ENCODE results near the gene ADARB2.

DNA sequence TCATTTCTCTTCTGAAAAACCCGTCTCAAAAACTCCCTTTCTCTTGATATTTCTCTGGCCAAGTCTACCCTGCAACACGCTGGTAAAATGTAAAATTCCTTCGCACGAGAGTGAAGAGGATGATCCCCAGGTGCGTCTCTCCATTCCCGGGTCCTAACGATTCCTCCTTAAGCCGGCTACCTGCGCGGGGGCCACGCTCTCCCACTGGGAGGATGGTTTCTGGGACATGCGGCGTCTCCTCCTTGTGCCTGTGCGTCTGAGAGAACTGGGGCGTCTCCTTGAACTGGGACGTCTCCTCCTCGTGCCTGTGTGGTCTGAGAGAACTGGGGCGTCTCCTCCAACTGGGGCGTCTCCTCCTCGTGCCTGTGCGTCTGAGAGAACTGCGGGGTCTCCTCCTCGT, 531.2 kb downstream of the ADARB2 start:
- TF ChIP-seq, protein P1, sequence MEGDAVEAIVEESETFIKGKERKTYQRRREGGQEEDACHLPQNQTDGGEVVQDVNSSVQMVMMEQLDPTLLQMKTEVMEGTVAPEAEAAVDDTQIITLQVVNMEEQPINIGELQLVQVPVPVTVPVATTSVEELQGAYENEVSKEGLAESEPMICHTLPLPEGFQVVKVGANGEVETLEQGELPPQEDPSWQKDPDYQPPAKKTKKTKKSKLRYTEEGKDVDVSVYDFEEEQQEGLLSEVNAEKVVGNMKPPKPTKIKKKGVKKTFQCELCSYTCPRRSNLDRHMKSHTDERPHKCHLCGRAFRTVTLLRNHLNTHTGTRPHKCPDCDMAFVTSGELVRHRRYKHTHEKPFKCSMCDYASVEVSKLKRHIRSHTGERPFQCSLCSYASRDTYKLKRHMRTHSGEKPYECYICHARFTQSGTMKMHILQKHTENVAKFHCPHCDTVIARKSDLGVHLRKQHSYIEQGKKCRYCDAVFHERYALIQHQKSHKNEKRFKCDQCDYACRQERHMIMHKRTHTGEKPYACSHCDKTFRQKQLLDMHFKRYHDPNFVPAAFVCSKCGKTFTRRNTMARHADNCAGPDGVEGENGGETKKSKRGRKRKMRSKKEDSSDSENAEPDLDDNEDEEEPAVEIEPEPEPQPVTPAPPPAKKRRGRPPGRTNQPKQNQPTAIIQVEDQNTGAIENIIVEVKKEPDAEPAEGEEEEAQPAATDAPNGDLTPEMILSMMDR (IDR thresholded peaks at IDR 0.05): no peak
- TF ChIP-seq POLR2A (IDR thresholded peaks at IDR 0.05): no peak
